T1000 (cell line): ENCODE results near the gene GPAM.
"Not testable (repeated sequence)": the region's sequence is repeated elsewhere in the genome, so short reads cannot be mapped to it uniquely, and the experiment has no call there.

Source experiments
- DNase-seq: peaks from one replicate; lab custom pipeline; 2025; ENCODE audit warnings: mixed read lengths; lab: John Stamatoyannopoulos, UW

Gene GPAM

DNA sequence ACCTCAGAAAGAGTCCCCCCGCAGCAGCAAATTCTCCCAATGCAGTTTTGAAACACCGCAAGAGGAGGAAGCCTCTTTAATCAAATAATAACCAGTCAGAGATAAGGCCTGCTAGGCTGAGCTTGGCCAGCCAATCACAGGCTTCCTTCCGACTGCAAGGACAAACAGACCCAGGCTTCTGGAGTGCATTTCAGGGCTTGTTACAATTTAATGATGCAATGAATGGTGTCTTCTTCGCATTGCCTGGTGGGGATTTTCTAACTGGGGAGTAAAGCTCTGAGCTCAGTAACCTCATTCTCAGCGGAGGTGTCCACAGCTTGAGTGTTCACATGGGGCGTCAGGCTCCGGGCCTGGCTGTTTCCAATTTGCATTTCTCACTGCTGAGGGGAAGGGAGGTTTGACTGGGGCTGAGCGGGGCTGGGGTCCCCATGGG is 31.8 kb upstream of the GPAM start:
- DNase-seq = no peak

DNA sequence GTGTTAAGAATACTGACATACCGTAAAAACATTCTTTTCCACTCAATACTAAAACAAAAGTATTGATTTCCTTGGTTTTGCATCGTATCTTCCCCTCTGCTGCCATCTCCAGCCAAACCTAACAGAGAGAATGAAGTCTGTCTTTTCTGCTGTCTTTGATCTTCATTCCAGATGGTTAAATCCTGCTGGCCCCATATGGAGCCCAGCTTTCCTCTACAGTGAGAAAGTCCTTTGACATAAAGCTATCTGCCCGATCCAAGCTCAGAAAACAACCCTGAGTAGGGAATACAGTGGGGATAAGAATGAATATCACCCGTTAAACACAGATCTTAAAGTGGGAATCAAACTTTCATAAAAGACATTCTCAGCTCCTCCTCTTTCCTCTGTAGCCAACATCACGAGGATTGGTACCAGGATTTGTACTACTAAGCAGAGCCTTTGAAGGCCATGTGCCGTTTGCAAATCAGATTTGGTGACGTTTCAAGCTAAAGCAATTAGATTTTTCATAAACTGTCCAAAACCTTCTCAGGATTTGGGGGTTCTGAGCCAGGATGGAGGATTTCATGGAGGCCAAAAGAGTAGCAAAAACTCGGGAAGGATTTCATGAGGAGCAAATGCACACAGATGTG is 30.8 kb upstream of the GPAM start:
- no peak for DNase-seq

DNA sequence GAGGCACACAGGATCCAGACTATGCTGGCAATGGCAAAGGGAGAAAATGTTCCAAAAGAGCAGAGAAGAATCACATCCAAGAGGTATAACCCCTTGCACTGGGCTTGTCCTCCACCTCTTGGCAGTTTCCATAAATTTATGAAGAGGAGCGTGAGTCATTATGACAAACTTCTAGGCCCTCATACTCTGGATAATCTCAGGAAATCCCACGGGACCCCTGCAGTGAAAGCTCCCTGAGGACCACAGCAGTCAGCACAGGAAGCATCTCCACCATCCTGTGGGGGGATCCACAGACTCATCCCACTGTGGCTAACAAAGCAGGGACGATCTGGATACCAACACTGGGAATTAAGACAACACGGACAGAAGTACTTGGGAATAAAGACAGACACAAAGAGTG is 30.3 kb upstream of the GPAM start:
- no peak for DNase-seq

DNA sequence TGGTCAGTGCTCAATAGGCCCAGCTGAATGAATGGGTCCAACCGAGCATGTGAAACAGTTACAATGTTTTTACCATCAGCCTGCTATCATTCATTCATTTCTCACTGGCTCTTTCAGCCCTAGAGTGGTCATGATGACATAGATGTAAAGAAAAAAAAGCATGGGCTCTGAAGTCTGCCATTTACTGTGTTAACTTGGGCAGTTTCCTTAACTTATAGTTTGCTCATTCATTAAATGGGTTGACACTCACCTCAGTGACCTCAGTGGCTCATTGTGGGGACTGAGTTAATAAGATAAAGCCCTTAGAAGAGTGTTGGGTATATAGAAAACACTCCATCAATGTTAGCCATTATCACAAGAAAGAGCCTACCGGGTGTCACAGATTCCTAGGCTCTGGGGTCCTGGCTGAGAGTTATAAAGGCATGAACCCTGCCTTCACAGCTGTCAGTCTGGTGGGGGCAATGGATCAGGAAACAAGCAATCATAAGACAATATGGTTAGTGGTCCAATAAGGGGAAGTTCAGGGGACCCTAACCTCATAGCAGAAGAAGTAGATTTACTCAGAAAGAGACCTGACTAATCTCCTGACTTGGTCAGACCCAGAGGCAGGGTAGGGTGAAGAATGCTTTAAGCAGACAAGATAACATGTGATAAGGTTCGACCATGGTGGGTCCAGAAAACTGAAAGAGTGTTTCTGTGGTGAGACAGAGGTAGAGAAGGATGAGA is 29.7 kb upstream of the GPAM start:
- DNase-seq = no peak

DNA sequence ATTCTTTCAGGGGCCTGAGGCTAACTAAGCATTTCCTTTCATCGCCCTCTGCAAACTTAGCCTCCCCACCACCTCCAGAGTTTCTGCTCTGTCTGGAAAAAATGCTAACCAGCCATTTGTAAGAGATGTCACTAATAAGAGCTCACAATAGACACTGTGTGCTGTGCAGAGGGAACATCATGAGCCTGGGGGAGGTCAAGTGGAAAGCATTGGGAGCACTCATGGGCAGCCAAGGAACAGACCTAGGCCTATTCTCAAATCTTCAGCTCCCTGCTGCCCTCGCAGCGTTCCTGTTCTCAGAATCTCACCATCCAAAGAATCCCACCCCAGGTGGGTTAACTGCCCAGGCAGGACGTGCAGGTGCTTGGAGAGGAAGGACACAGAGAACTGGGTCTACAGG is 27.1 kb upstream of the GPAM start:
- no peak for DNase-seq

DNA sequence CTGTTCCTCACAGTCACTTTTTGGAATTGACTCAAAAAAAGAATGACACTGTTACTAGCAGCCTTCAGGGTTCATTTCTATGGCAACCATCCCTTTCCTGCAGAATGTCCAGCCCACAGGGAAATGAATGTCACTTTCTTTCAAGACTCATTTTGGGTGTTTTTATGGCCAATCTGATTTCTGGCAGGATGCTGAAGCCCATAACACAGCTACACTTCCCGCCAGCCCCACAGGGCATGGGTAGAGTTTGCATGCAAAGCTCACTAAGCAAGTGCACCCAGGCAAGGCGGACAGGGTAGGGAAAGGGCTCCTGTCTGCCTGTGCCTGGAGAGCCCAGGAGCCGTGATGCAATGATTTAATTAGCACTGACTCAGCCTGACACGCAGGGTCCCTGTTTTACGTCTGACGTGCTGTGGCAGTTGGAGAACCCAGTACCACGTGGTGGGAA is 26.1 kb upstream of the GPAM start:
- no peak for DNase-seq

DNA sequence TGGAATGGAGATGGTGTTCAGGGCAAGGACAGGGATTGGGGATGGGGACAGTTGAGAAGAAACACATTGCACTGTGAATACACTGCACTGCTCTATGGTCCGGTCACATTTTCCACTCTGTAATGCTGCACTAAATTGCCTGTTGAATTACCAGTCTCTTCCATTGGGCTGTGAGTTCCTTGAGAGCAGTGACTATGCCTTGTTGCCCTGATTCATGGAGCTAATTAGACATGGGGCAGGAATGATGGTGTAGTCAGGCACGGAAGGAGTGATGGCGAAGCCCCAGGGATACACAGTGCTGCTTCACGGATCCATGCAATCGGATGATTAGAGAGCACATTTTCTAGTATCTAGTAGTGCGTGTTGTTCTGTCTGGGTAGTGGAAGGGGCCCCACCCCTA is 25.4 kb upstream of the GPAM start:
- no peak for DNase-seq

DNA sequence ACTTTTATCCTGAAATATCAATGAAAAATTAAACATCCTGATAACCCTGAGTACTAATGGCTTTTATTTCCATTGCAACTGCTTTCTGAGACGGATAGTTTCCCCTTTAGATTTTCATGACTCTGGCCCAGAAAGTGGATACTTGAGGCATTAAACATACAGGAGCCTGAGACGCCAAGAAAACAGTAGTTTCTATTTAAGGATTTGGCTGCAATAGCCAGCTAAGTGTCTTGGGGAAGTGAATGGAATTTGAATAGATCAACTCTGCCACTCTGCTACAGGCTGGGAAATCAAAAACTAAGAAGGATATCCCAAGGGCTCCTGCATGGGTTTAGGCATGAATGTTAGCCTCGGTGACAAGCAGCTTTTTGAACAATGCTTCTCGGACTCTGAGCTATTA is 24.7 kb upstream of the GPAM start:
- no peak for DNase-seq

DNA sequence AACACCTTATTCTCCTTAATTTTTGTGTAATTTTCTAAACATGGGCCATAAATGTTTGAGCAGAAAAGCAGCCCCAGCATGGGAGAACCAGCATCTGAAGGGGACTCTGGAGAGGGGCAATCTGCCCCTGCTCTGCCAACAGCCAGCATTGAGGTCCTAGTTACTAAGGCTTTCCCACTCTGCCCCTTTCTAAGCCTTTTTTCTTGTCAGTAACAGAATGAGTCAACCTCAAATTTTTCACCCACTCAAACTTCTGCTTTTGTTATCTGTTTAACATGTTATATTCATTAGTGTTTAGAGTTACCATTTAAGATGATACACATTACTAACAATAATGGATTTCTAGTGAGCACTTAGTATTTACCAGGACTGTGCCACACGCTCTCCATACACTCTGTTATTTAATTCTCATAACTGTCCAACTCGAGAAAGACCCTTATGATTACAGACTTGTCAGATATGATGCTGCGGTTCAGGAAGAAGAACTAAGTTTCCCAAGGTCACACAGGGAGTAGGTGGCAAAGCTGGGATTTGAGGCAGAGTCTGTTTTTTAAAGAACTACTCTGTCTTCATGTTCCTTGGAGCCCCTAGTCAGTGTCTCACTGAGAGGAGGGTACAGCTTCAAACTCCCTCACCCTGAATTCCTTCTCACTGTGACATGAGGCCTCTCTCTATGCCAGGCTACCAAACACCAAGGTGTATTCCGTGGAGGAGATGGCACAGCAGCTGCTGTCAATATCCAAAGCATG is 19.9 kb upstream of the GPAM start:
- no peak for DNase-seq

DNA sequence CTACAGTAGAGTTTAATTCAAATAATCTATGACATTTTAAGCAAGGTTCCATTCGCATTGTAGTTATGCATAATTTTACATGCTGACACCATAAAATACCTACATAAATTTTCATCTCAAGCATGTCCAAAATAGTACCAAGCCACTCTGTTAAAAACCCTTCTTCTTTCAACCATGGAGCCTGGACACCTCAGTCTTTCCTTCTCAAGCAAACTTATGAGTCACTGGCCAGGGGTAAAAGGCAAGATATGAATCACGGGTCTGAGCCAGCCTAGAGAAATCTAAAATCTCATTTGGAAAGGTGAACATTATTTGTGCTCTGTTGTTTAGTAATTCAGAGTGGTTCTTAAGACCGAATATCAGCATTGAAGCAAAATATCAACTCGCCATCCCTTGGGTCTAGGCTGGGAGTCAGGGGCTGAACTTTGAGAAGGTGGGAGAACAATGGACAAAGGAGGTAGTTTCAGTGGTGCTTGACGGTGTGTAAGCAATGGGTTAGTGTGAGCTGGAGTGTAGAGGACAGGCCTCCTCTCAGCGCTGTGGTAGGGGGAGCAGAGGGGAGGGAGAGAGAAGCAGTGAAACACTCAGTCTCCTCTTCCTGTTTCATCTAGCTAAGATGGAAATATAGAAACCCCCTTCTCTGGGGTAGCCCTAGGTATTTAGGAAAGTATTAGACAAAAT is 19.1 kb upstream of the GPAM start:
- no peak for DNase-seq

DNA sequence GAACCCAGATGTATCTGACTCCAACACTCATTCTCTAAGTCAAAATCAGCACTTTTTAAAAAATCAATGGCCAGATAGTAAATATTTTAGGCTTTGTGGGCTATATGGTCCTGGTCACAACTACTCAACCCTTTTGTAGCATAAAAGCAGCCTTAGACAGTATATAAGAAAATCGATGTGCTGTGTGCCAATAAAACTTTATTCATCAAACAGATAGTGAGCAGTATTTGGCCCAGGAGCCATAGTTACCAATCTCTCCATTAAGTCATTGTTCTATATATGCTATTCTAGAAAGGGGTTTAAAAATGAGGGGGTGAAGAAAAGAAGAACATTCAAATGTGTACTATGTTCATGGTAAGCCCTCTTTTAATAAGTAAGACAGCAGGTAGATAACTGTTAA is 18.5 kb upstream of the GPAM start:
- DNase-seq = no peak

DNA sequence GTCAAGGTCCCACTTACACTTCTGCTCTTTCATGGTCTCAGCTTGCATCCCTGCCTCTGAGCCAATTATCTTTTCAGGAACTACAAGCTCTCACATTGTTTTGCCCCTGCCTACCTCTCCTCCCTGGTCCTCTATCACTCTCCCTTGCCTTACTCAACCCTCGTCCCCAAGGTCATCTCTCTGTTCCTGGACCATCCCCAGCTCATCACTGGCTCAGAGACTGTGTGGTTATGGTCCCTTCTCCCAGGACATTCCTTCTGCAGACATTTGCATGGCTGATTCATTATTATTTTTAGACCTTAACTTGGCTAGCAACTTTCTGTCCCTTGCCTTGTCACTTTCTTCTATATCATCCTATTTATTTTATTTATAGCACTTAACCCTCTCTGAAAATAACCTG is 17.8 kb upstream of the GPAM start:
- no peak for DNase-seq

DNA sequence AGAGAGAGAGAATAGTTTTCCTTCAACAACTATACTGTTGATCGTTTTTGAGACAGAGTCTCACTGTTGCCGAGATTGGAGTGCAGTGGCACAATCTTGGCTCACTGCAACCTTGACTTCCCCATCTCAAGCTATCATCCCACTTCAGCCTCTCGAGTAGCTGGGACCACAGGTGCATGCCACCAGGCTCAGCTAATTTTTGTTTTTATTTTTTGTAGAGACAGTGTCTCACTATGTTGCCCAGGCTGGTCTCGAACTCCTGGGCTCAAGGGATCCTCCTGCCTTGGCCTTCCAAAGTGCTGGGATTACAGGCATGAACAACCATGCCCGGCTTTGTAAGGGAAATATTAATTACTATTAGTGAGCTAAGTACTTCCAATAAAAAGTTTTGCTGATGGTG is 16.7 kb upstream of the GPAM start:
- not testable (repeated sequence) for DNase-seq

DNA sequence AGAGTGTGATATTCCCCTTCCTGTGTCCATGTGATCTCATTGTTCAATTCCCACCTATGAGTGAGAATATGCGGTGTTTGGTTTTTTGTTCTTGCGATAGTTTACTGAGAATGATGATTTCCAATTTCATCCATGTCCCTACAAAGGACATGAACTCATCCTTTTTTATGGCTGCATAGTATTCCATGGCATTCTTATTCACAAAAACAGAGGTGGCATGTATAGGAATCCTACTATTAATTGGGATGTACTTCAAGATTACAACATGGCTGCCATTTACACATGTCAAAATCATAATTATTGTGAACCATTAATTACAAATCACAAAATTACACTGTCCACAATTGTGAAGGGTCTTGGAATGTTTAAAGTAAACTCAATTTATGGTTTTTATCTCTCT is 14.1 kb upstream of the GPAM start:
- not testable (repeated sequence) for DNase-seq

DNA sequence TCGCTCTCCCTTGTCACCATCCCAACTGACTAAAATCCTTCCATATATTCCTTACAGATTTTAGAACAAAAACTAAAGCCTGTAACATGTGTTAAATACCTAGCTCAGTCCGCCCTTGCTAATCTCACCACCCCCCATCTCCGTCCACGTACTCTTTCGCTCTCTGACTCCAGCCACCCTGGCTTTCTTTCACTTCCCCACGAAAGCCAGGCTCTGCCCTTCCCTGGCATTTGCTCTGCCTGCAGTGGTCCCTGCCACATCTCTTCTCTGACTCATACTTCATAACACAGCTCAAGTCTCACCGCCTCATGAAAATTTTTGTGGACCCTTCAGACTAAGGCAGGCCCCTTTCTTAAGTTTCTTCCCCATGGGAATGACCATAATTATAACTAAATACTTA is 11.7 kb upstream of the GPAM start:
- no peak for DNase-seq

DNA sequence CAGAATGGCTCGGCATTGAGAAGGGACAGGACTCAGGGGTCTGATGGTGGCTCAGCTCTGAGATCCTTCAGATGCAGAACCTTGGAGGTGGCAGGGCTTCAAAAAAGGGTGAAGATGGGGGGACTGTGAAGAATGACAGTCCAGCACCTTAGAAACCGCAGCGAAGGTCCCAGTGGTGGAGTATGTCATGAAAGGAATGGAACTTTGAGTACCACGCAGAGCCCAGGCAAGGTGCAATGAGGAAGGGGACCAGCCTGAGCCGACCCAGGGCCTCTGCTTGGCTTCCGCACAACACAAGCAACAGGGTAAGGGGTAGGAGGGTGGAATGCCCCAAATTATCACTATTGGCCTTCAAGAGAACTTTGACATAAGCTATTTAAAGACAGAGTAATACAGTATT is 8.2 kb upstream of the GPAM start:
- no peak for DNase-seq

DNA sequence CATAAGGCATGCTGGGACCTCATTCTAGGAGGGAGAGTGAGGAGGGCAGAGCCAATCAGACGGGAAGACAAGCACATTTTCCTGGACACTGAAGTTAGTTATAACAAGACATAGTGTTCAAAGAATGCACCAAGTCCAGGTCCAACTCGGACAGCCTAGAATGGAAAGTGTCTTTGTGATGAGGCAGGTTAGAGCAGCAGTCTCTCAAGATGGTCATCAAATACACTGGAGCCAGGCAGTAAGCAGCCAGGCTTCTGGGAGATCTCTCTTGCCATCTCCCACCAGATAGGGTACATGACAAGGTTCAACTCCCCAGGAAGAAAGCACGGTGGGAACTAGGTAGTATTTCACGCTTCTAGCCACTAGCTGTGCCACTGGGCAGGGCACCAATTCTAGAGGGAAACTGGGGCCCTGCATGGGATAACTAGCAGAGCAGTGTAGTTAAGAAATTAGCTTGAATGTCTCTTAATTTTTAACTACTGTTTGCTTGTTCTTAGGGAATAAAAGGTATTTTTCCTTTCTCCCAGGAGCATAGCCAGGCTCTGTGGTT is 7.6 kb upstream of the GPAM start:
- no peak for DNase-seq

DNA sequence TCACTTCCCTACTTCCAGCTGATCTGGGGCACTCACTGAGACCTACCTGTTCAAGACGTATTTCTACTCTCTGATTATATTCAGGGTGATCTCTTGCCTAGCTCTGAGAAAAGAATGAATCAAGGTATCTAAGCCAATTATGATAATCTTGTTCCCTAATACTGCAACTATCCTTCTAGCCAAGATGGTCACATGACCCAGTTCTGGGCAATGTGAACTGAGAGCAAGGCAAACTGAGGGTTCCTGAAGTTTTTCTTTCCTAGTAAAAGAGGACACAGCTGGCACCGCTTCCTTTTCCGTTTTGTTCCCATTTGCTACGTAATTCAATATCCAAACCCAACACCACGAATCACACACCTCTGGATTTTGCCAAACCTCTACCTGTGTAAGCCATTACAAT is 5.9 kb upstream of the GPAM start:
- no peak for DNase-seq

DNA sequence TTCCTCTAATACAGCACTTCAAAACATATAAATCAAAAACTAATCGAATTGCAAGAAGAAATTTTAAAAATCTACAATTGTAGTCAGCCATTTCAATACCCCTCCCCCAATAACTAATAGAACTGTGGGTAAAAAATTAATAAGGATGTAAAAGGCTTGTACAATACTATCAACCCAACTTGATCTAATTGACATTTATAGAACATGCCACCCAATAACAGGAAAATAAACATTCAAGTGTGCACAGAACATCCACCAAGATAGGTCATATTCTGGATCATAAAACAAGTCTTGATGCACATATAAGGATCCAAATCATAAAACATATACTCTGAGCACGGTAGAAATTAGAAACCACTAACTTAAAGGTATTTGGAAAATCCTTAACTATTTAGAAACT is 4.0 kb upstream of the GPAM start:
- no peak for DNase-seq

DNA sequence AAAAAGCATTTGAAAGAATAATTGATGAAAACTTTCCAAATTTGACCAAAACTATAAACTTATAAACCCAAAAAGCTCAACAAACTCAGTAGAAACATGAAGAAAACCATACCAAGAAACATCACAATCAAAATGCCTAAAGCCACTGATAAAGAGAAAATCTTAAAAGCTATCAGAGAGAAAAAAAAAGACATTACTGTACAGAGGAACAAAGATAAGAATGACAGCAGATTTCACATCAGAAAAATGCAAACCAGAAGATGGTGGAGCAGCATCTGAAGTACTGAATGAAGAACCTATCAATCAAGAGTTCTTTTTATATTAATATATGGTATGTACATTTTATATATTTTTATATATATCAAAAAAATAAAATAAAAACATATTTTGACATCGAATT is 2.4 kb upstream of the GPAM start:
- no peak for DNase-seq

DNA sequence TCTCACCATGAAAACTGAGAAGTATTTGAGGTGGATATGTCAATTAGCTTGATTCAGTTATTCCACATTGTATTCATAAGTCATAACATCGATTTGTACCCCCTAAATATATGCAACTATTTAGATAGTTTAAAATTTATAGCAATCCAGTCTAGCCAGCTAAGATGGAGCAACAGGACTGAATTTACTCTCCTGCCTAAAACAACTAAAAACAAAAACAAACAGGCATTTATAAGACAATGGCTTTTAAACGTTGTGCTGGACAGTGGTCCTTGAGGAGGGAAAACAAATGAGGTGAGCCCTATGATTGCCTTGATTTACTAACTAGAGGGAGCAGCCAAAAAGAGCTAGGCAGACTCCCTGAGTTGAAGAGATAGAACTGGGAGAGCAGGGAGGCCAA is 814 bp upstream of the GPAM start:
- DNase-seq = no peak

DNA sequence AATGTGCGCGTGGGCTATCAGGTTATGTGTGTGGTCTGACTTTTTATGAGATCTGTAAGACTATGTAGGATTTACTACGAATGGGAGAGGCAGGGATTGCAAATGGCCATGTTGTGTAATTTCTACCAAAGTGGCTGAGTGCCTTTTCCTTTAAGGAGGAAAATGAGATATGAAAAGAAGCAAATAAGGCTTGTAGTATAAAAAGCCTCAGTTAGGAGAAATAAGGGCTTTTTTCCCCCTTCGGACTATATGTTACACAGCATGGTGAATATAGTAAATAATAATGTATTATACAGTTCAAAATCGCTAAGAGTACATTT is 447 bp upstream of the GPAM start:
- DNase-seq = no peak
